HL-60 (cell line): ENCODE results near the gene AMHR2.

Experiments used
- DNase-seq, 2 experiments: peaks; one replicate each; pipeline ENCODE4 v3.0.0-alpha.2; 2010 to 2020; ENCODE audit warnings: low read depth in 1 of 2, low spot score in 1 of 2
- H3K27ac ChIP-seq: fragments of 250-450 bp; sonication (Bioruptor Pico); replicated peaks from 2 replicates; pipeline ENCODE4 v1.5.1; 2020; ENCODE audit warnings: mild to moderate bottlenecking, moderate library complexity
- H3K27me3 ChIP-seq: fragments of 250-450 bp; sonication (Bioruptor Pico); 2 replicates; pipeline ENCODE4 v1.5.1; 2021; ENCODE audit warnings: mild to moderate bottlenecking, moderate library complexity; ENCODE audit not compliant: insufficient read depth, poor library complexity, severe bottlenecking
- H3K4me3 ChIP-seq: replicated peaks from 2 replicates; pipeline ENCODE4 v1.5.1; 2011; ENCODE audit warnings: mild to moderate bottlenecking, control low read depth, low read length; ENCODE audit not compliant: insufficient read depth
- CTCF ChIP-seq: IDR thresholded peaks from one replicate; pipeline ENCODE4 v1.5.1; 2011; ENCODE audit warnings: low read length, control low read depth, inconsistent platforms; ENCODE audit not compliant: insufficient read depth
- GABPA ChIP-seq: IDR thresholded peaks from 2 replicates; pipeline ENCODE4 v1.6.1; 2012; ENCODE audit warnings: low read depth
- POLR2AphosphoS5 ChIP-seq: IDR thresholded peaks from 2 replicates; pipeline ENCODE4 v1.6.1; 2012; ENCODE audit warnings: low read depth
- REST ChIP-seq: IDR thresholded peaks from 2 replicates; pipeline ENCODE4 v1.6.1; 2012; ENCODE audit warnings: low read depth; ENCODE audit not compliant: insufficient replicate concordance
- SPI1 ChIP-seq: IDR thresholded peaks from 2 replicates; pipeline ENCODE4 v1.6.1; 2012; ENCODE audit warnings: low read depth, mild to moderate bottlenecking, borderline replicate concordance

AMHR2 gene

DNA sequence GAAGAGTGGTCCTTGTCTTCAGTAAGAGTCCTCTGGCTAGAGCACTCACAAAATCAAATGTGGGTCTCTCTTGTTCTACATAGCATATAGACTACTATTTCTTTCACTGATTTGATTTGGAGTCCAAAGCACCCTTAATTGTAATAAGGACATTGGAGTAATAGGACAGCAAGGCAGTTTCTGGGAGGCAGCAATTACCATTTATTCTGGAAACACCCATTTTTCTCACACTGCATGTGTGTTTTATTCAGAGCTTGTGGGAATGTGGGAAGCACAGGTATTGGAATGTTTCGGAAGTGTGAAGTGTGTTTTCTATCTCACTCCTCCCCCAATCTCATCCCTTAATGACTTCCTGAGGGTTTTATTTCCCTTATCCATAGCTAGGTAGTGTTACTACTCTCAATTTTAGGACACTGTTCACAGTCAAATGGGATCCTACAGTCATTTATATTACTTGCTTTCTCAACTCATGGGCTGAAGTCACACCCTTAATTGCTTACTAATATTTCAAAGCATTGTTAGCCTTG, 48.5 kb downstream of the AMHR2 start:
- Histone ChIP-seq H3K4me3 (no peak overlapping the region), H3K27ac (no peak overlapping the region), H3K27me3 (no peaks in the 10 kb centered on the region)
- no peak for DNase-seq
- no peak for TF ChIP-seq POLR2AphosphoS5
- no peak for TF ChIP-seq GABPA
- TF ChIP-seq SPI1: no peak
- TF ChIP-seq REST: no peak
- TF ChIP-seq CTCF: no peak

- no peak for DNase-seq
- Histone ChIP-seq H3K27ac (no peak overlapping the region), H3K4me3 (no peak overlapping the region), H3K27me3 (no peaks in the 10 kb centered on the region)
- TF ChIP-seq POLR2AphosphoS5 (no peak), SPI1 (no peak), REST (no peak), GABPA (no peak), CTCF (no peak)
Observed at GRCh38 chr12:53474077-53474476, 50.4 kb downstream of the AMHR2 start.

DNA sequence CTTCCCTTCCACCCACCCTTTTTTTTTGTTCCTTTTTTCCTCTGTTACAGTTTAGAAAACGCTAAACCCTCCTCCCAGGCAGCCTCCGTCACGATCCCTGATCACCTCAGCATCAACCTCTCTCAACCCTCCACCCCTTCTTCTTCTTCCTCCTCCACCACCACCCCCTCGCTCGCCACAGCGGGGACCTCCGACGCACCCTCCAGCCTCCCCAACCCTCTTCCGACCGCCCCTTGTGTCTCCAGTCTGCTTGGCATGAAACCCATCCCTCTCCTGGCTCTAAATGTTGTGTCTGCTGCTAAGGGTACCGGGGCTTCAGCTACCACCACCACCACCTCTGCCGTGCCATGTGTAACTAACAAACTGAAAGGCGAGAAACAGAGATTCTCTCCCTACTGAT, 51.2 kb downstream of the AMHR2 start:
- Histone ChIP-seq H3K27me3 (no peaks in the 10 kb centered on the region), H3K27ac (no peak overlapping the region), H3K4me3 (no peak overlapping the region)
- TF ChIP-seq CTCF (no peak), REST (no peak), GABPA (no peak), SPI1 (no peak), POLR2AphosphoS5 (no peak)
- DNase-seq: no peak
